Loucy (cell line): ENCODE data around the gene AHCTF1.

ENCODE experiments used
- CTCF ChIP-seq: fragments of 200-600 bp; sonication (generic); conservative IDR thresholded peaks from 2 replicates; pipeline ENCODE4 v1.5.1; 2014; ENCODE audit warnings: mild to moderate bottlenecking, antibody characterized with exemption, low read length
- EZH2phosphoT487 ChIP-seq: fragments of 200-600 bp; IDR thresholded peaks from 2 replicates; pipeline ENCODE4 v1.6.1; 2018; ENCODE audit warnings: antibody characterized with exemption, mild to moderate bottlenecking, moderate library complexity, borderline replicate concordance

- TF ChIP-seq CTCF (no peak), EZH2phosphoT487 (no peak)
These were observed 116.0 kb downstream of the AHCTF1 start for GRCh38 chr1:246815693-246816270.
